Hepatocyte (in vitro differentiated cells): ENCODE measurements around the gene SLC6A12. TPM values are rescaled to one million over a fixed set of nuclear protein-coding genes. Genes with fewer than 3 reads are reported as not detected.
A peak's percentile ranks its signal among the peaks of the same experiment; 100 is the strongest.

ENCODE experiments used
- DNase-seq: peaks from one replicate; pipeline ENCODE4 v3.0.0-alpha.2; 2016; ENCODE audit warnings: low spot score
- H2AFZ ChIP-seq: fragments of 200-600 bp; sonication (generic); 2 replicates; pipeline ENCODE4 v1.6.0; 2016; ENCODE audit warnings: antibody characterized with exemption, mild to moderate bottlenecking
- H3K27ac ChIP-seq: fragments of 200-600 bp; sonication (generic); 2 replicates; pipeline ENCODE4 v1.5.1; 2016; ENCODE audit warnings: mild to moderate bottlenecking
- H3K27me3 ChIP-seq: fragments of 200-600 bp; sonication (generic); 2 replicates; pipeline ENCODE4 v1.6.1; 2016
- H3K36me3 ChIP-seq: fragments of 200-600 bp; sonication (generic); replicated peaks from 2 replicates; pipeline ENCODE4 v1.5.1; 2016; ENCODE audit warnings: low read depth; ENCODE audit not compliant: insufficient read depth
- H3K4me1 ChIP-seq: fragments of 200-600 bp; sonication (generic); 2 replicates; pipeline ENCODE4 v1.5.1; 2016; ENCODE audit warnings: mild to moderate bottlenecking, moderate library complexity; ENCODE audit not compliant: insufficient read depth
- H3K4me2 ChIP-seq: fragments of 200-600 bp; sonication (generic); 2 replicates; pipeline ENCODE4 v1.6.0; 2016
- H3K4me3 ChIP-seq: fragments of 200-600 bp; sonication (generic); 2 replicates; pipeline ENCODE4 v1.5.1; 2016; ENCODE audit warnings: mild to moderate bottlenecking
- H3K79me2 ChIP-seq: fragments of 200-600 bp; sonication (generic); 2 replicates; pipeline ENCODE4 v1.6.0; 2017; ENCODE audit warnings: mild to moderate bottlenecking
- H3K9me2 ChIP-seq: fragments of 200-600 bp; sonication (generic); replicated peaks from 2 replicates; pipeline ENCODE4 v1.6.0; 2017; ENCODE audit warnings: mild to moderate bottlenecking; ENCODE audit not compliant: insufficient read depth
- H3K9me3 ChIP-seq: fragments of 200-600 bp; sonication (generic); 2 replicates; pipeline ENCODE4 v1.5.1; 2016; ENCODE audit warnings: low read depth, mild to moderate bottlenecking
- H4K20me1 ChIP-seq: fragments of 200-600 bp; sonication (generic); 2 replicates; pipeline ENCODE4 v1.6.0; 2016; ENCODE audit warnings: mild to moderate bottlenecking; ENCODE audit not compliant: insufficient read depth, poor library complexity, severe bottlenecking
- EZH2 ChIP-seq: fragments of 200-600 bp; sonication (generic); IDR thresholded peaks from 2 replicates; pipeline ENCODE4 v1.6.1; 2016; ENCODE audit warnings: antibody characterized with exemption, mild to moderate bottlenecking, borderline replicate concordance
- EZH2phosphoT487 ChIP-seq: fragments of 200-600 bp; sonication (generic); IDR thresholded peaks from one replicate; pipeline ENCODE4 v1.6.1; 2018; ENCODE audit warnings: antibody characterized with exemption, mild to moderate bottlenecking, low read depth, moderate library complexity; ENCODE audit not compliant: unreplicated experiment, severe bottlenecking
- WGBS: methylation state at CpG from one replicate; pipeline ENCODE4 v1.1.6; 2016; ENCODE audit warnings: low lambda C conversion rate; ENCODE audit errors: missing lambda C conversion rate; 5-methylcytosine and 5-hydroxymethylcytosine counted together
- polyA plus RNA-seq: library from polyadenylated mRNA; unstranded; fragments of >200 nt; fragmentation: Nextera tagmentation; extraction: Ambion mirVana; gene quantifications from 2 replicates; pipeline ENCODE4 v1.2.1, GENCODE V29; 2016
- total RNA-seq: library from RNA; depleted of rRNA; stranded (reverse); fragments of >200 nt; gene quantifications from 2 replicates; pipeline ENCODE4 v1.2.3, GENCODE V29; 2014
- TF ChIP-seq, protein P1 (sequence below): fragments of 200-600 bp; sonication (generic); IDR thresholded peaks from 2 replicates; pipeline ENCODE4 v1.5.1; 2016; ENCODE audit warnings: antibody characterized with exemption, mild to moderate bottlenecking; ENCODE audit not compliant: poor library complexity

SLC6A12 gene
- total and polyA plus RNA-seq, 2 experiments from 2014 or later, result 6.1 to 7.9 TPM

DNA sequence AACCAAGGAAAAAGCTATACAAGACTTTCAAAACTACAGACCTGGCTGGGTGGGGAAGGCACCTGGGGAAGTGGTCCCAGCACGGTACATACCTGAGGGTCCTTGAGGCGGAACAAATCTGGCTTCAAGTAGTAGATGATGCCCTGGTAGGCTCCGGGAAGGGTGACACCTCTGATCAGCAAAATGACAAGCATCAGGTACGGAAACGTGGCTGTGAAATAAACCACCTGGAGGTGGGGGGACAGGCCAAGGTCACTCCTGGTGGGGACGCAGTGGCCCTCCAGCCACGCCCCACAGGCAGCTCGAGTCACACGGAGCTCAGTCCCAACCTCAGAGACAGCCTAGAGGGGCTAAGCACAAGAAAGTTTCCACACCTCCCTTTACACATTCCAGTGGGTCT is 15.3 kb downstream of the SLC6A12 start:
- Histone ChIP-seq H4K20me1 (no peaks in the 10 kb centered on the region), H3K27me3 (peaks cover 8% of the 10 kb centered on the region), H3K4me2 (peak overlapping the region; percentile 60), H3K36me3 (no peaks in the 10 kb centered on the region), H3K79me2 (no peaks in the 10 kb centered on the region), H3K4me3 (no peak overlapping the region), H3K4me1 (peaks cover 8% of the 10 kb centered on the region), H3K27ac (no peak overlapping the region), H2AFZ (no peak overlapping the region), H3K9me2 (no peaks in the 10 kb centered on the region), H3K9me3 (no peaks in the 10 kb centered on the region)
- DNase-seq, result no peak
- TF ChIP-seq EZH2 (no peak), EZH2phosphoT487 (no peak)
- TF ChIP-seq, protein P1, sequence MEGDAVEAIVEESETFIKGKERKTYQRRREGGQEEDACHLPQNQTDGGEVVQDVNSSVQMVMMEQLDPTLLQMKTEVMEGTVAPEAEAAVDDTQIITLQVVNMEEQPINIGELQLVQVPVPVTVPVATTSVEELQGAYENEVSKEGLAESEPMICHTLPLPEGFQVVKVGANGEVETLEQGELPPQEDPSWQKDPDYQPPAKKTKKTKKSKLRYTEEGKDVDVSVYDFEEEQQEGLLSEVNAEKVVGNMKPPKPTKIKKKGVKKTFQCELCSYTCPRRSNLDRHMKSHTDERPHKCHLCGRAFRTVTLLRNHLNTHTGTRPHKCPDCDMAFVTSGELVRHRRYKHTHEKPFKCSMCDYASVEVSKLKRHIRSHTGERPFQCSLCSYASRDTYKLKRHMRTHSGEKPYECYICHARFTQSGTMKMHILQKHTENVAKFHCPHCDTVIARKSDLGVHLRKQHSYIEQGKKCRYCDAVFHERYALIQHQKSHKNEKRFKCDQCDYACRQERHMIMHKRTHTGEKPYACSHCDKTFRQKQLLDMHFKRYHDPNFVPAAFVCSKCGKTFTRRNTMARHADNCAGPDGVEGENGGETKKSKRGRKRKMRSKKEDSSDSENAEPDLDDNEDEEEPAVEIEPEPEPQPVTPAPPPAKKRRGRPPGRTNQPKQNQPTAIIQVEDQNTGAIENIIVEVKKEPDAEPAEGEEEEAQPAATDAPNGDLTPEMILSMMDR, result no peak
- WGBS, result 70% methylated on average over 9 of the region's 9 CpGs

DNA sequence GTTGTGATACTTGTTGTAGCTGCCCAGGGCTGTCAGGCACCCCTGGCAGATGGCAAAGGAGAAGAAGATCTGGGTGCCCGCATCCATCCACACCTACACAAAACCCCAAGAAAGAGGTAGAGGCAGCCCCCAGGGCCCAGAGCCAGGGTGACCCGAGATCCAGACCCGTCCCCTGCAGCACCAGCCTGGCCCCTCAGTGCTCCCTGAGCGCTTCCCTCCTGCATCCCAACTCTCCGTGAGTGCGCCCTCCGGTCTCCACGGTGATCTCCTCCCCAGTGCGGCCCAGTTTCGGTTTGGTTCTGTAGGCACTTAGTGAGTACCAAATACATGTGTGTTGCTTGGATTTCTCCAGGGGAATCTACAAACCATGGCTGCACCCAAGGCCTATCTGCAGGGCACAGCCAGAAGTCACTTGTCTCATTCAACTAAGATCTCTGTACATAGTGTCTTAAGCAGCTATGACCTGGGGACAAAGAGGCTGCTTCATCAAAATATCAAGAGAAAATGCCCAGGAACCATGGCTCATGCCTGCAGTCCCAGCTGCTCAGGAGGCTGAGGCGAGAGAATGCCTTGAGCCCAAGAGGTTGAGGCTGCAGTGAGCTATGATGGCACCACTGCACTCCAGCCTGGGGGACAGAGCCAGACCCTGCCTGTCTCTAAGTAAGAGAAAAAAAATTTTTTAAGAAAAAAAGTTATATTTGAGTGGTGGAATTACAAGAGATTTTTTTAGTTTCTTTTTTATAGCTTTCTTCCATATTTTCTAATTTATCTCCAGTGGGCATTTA is 15.9 kb downstream of the SLC6A12 start:
- H3K9me2 ChIP-seq, result no peaks in the 10 kb centered on the region
- no peak overlapping the region for H2AFZ ChIP-seq
- peaks cover 8% of the 10 kb centered on the region for H3K27me3 ChIP-seq
- no peak overlapping the region for H3K4me2 ChIP-seq
- H4K20me1 ChIP-seq, result no peaks in the 10 kb centered on the region
- no peak overlapping the region for H3K27ac ChIP-seq
- H3K4me3 ChIP-seq, result no peak overlapping the region
- H3K4me1 ChIP-seq, result peaks cover 8% of the 10 kb centered on the region
- WGBS, result 95% methylated on average over 11 of the region's 11 CpGs
- H3K9me3 ChIP-seq, result no peaks in the 10 kb centered on the region
- H3K36me3 ChIP-seq, result no peaks in the 10 kb centered on the region
- no peaks in the 10 kb centered on the region for H3K79me2 ChIP-seq
- no peak for DNase-seq
- TF ChIP-seq EZH2, result no peak

DNA sequence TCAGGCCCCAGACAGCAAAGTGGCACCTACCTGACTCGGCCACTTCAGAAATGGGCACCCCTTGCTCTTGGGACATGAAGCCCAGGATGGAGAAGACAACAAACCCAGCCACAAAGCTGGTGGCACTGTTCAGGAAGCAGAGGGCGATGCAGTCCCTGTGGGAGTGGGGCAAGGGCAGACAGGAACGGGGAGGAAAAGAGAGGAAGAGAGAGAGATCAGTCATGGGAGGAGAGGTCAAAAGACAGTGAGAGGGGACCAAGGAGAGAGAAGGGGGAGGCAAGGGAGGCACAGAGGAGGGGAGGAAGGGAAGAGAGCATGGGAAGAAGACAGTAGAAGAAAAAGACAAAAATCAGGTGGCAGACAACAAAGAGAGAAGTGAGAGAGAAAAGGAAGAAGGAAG is 16.6 kb downstream of the SLC6A12 start:
- Histone ChIP-seq H4K20me1 (no peaks in the 10 kb centered on the region), H3K4me1 (peaks cover 8% of the 10 kb centered on the region), H2AFZ (no peak overlapping the region), H3K9me3 (no peaks in the 10 kb centered on the region), H3K27ac (no peak overlapping the region), H3K79me2 (no peaks in the 10 kb centered on the region), H3K9me2 (no peaks in the 10 kb centered on the region), H3K4me3 (no peak overlapping the region), H3K4me2 (no peak overlapping the region), H3K36me3 (no peaks in the 10 kb centered on the region), H3K27me3 (peaks cover 5% of the 10 kb centered on the region)
- TF ChIP-seq EZH2phosphoT487 (no peak), EZH2 (no peak)
- TF ChIP-seq, protein P1, result no peak
- no peak for DNase-seq
- 93% methylated on average over 3 of the region's 3 CpGs for WGBS

DNA sequence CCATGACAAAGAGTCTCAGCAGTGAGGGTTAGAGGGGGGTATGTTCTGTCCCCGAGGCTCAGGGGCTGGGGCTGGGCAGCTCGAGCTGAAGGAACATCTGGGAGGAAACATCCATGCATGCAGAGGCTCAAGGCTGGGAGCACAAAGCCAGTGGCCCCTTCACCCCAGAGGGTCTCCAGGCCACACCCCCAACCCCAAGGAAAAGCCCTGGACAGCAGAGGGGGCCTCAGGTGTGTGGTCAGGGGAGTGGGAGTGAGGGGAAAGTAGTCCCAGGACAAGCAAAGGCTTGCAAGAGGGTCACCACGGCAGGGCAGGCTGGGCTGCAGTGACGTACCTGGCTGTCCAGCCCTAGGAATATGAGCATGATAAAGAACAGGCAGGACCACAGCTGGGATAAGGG is 17.5 kb downstream of the SLC6A12 start:
- Histone ChIP-seq H2AFZ (no peak overlapping the region), H3K9me3 (no peaks in the 10 kb centered on the region), H3K9me2 (no peaks in the 10 kb centered on the region), H3K4me3 (no peak overlapping the region), H3K4me2 (no peak overlapping the region), H3K4me1 (peaks cover 8% of the 10 kb centered on the region), H4K20me1 (no peaks in the 10 kb centered on the region), H3K27ac (no peak overlapping the region), H3K36me3 (no peaks in the 10 kb centered on the region), H3K27me3 (no peaks in the 10 kb centered on the region), H3K79me2 (no peaks in the 10 kb centered on the region)
- no peak for TF ChIP-seq EZH2
- TF ChIP-seq EZH2phosphoT487, result no peak
- TF ChIP-seq, protein P1, result no peak
- WGBS, result 81% methylated on average over 4 of the region's 4 CpGs
- DNase-seq, result no peak
